HG03064 (cell line): ENCODE results near the gene PIK3C2G.
"Not testable (repeated sequence)": the region's sequence is repeated elsewhere in the genome, so short reads cannot be mapped to it uniquely, and the experiment has no call there.

Experiments used
- ATAC-seq: cut with Tn5 transposase; IDR thresholded peaks from one replicate; pipeline ENCODE4 v1.9.1; 2021; ENCODE audit warnings: low read depth; ENCODE audit not compliant: unreplicated experiment

Gene PIK3C2G

GRCh38 chr12:18693986-18694385 is 432.7 kb downstream of the PIK3C2G start:
- not testable (repeated sequence) for ATAC-seq

- no peak for ATAC-seq
Measured at GRCh38 chr12:18696971-18697602, 435.8 kb downstream of the PIK3C2G start.
